Measurements from ENCODE around the gene MAP10.

Gene MAP10

GRCh38 chr1:232813097-232813496 is 7.9 kb downstream of the MAP10 start:
- TF ChIP-seq CTCF (IDR thresholded peaks at IDR 0.05; ENCODE audit: poor library complexity, severe bottlenecking), result no peak

DNA sequence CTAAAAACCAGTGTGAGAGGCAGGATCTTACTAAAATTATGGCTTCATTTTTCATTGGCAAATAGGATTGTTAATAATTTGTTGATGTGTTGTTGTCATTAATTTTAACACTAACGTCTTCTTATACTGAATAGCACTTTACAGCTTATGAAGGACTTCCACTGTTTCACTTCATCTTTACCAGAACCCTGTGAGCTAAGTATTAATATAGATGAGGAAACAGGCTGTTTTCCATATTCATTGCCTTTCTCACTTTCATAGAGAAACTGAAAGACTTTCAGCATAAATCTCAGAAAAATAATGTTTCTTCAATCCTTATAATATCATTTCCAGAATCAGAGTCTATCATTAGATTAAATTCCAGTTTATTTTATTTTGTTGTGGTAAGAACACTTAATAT is 8.5 kb downstream of the MAP10 start:
- Histone ChIP-seq H3K9me3 (ENCODE audit: severe bottlenecking) (no peaks in the 10 kb centered on the region), H3K4me1 (ENCODE audit: insufficient read depth, poor library complexity, severe bottlenecking) (no peaks in the 10 kb centered on the region), H3K27me3 (ENCODE audit: insufficient read depth, poor library complexity, severe bottlenecking) (no peaks in the 10 kb centered on the region), H3K27ac (ENCODE audit: poor library complexity, severe bottlenecking) (no peak overlapping the region), H3K4me3 (ENCODE audit: severe bottlenecking) (no peak overlapping the region), H3K36me3 (ENCODE audit: low read depth) (no peaks in the 10 kb centered on the region)
- no peak for ATAC-seq (ENCODE audit: low read depth)
- no peak for TF ChIP-seq CTCF (IDR thresholded peaks at IDR 0.05; ENCODE audit: poor library complexity, severe bottlenecking)
- DNase-seq (ENCODE audit: low spot score), result no peak

More at GRCh38 chr1:232813097-232813496, 7.9 kb downstream of the MAP10 start:
- no peaks in the 10 kb centered on the region for H3K4me1 ChIP-seq (ENCODE audit: insufficient read depth, poor library complexity, severe bottlenecking)
- H3K27ac ChIP-seq (ENCODE audit: poor library complexity, severe bottlenecking), result no peak overlapping the region
- no peak for ATAC-seq (ENCODE audit: low read depth)
- no peaks in the 10 kb centered on the region for H3K36me3 ChIP-seq (ENCODE audit: low read depth)
- H3K9me3 ChIP-seq (ENCODE audit: severe bottlenecking), result no peaks in the 10 kb centered on the region
- H3K4me3 ChIP-seq (ENCODE audit: severe bottlenecking), result no peak overlapping the region
- DNase-seq (ENCODE audit: low spot score), result no peak
- H3K27me3 ChIP-seq (ENCODE audit: insufficient read depth, poor library complexity, severe bottlenecking), result no peaks in the 10 kb centered on the region

- Histone ChIP-seq H3K4me1 (ENCODE audit: insufficient read depth, poor library complexity, severe bottlenecking) (no peaks in the 10 kb centered on the region), H3K27ac (ENCODE audit: poor library complexity, severe bottlenecking) (no peak overlapping the region), H3K36me3 (ENCODE audit: low read depth) (no peaks in the 10 kb centered on the region), H3K4me3 (ENCODE audit: severe bottlenecking) (no peak overlapping the region), H3K9me3 (ENCODE audit: severe bottlenecking) (no peaks in the 10 kb centered on the region), H3K27me3 (ENCODE audit: insufficient read depth, poor library complexity, severe bottlenecking) (no peaks in the 10 kb centered on the region)
- ATAC-seq (ENCODE audit: low read depth), result no peak
- DNase-seq (ENCODE audit: low spot score), result no peak
- no peak for TF ChIP-seq CTCF (IDR thresholded peaks at IDR 0.05; ENCODE audit: poor library complexity, severe bottlenecking)
Observed at GRCh38 chr1:232816324-232816723, 11.1 kb downstream of the MAP10 start.

GRCh38 chr1:232818040-232818439 is 12.8 kb downstream of the MAP10 start:
- no peak for TF ChIP-seq CTCF (IDR thresholded peaks at IDR 0.05; ENCODE audit: poor library complexity, severe bottlenecking)
- Histone ChIP-seq H3K4me3 (ENCODE audit: severe bottlenecking) (no peak overlapping the region), H3K4me1 (ENCODE audit: insufficient read depth, poor library complexity, severe bottlenecking) (no peaks in the 10 kb centered on the region), H3K9me3 (ENCODE audit: severe bottlenecking) (no peaks in the 10 kb centered on the region), H3K36me3 (ENCODE audit: low read depth) (no peaks in the 10 kb centered on the region), H3K27ac (ENCODE audit: poor library complexity, severe bottlenecking) (no peak overlapping the region), H3K27me3 (ENCODE audit: insufficient read depth, poor library complexity, severe bottlenecking) (no peaks in the 10 kb centered on the region)
- ATAC-seq (ENCODE audit: low read depth) (no peak), DNase-seq (ENCODE audit: low spot score) (no peak)

GRCh38 chr1:232820431-232820830 is 15.2 kb downstream of the MAP10 start:
- H3K4me1 ChIP-seq (ENCODE audit: insufficient read depth, poor library complexity, severe bottlenecking), result no peaks in the 10 kb centered on the region
- H3K27me3 ChIP-seq (ENCODE audit: insufficient read depth, poor library complexity, severe bottlenecking), result no peaks in the 10 kb centered on the region
- H3K9me3 ChIP-seq (ENCODE audit: severe bottlenecking), result no peaks in the 10 kb centered on the region
- H3K4me3 ChIP-seq (ENCODE audit: severe bottlenecking), result no peak overlapping the region
- DNase-seq (ENCODE audit: low spot score) (no peak), ATAC-seq (ENCODE audit: low read depth) (no peak)
- no peak for TF ChIP-seq CTCF (IDR thresholded peaks at IDR 0.05; ENCODE audit: poor library complexity, severe bottlenecking)
- H3K36me3 ChIP-seq (ENCODE audit: low read depth), result no peaks in the 10 kb centered on the region
- H3K27ac ChIP-seq (ENCODE audit: poor library complexity, severe bottlenecking), result no peak overlapping the region

Data from RWPE2 (cell line).